Measurements from ENCODE around the gene BOD1L1.

Gene BOD1L1

GRCh38 chr4:13522282-13523104, 105.0 kb downstream of the BOD1L1 start:
- DNase-seq = no peak

GRCh38 chr4:13521047-13521446, 106.5 kb downstream of the BOD1L1 start:
- DNase-seq = no peak

All from NCI-H774 (cell line).